Small intestine (tissue), 7 donors: ENCODE measurements around the gene AHI1. TPM values are rescaled to one million over a fixed set of nuclear protein-coding genes. Genes with fewer than 3 reads are reported as not detected.

ENCODE experiments used
- DNase-seq, 2 donors: peaks; one replicate each; pipeline versions ENCODE4 v3.0.0 to v3.0.0-alpha.2; 2013
- FAIRE-seq: peaks from 2 replicates; lab custom pipeline; 2012; peaks lifted over from hg19 to GRCh38; lab: Jason Lieb, UNC
- H3K27ac ChIP-seq, 3 donors: one replicate each; pipeline ENCODE4 v1.5.1; 2013; ENCODE audit warnings: low read length in 2 of 3, mild to moderate bottlenecking in 2 of 3, control low read depth in 1 of 3, inconsistent platforms in 1 of 3, low read depth in 1 of 3, moderate library complexity in 1 of 3
- H3K27me3 ChIP-seq, 3 donors: one replicate each; pipeline ENCODE4 v1.6.1; 2013; ENCODE audit warnings: low read length in 3 of 3, inconsistent platforms in 1 of 3; ENCODE audit not compliant: control insufficient read depth in 3 of 3, insufficient read depth in 3 of 3
- H3K36me3 ChIP-seq, 3 donors: one replicate each; pipeline ENCODE4 v1.6.1; 2013; ENCODE audit warnings: low read length in 3 of 3, inconsistent platforms in 1 of 3, low read depth in 1 of 3, mild to moderate bottlenecking in 1 of 3, moderate library complexity in 1 of 3; ENCODE audit not compliant: control insufficient read depth in 3 of 3, insufficient read depth in 2 of 3
- H3K4me1 ChIP-seq, 3 donors: one replicate each; pipeline ENCODE4 v1.6.1; 2013; ENCODE audit warnings: low read length in 2 of 3, inconsistent platforms in 1 of 3, low read depth in 1 of 3, mild to moderate bottlenecking in 1 of 3, moderate library complexity in 1 of 3; ENCODE audit not compliant: control insufficient read depth in 3 of 3, insufficient read depth in 2 of 3
- H3K4me3 ChIP-seq, 3 donors: one replicate each; pipeline ENCODE4 v1.5.1; 2013; ENCODE audit warnings: low read length in 3 of 3, control low read depth in 1 of 3, inconsistent platforms in 1 of 3, low read depth in 1 of 3, mild to moderate bottlenecking in 1 of 3, moderate library complexity in 1 of 3
- H3K9me3 ChIP-seq, 2 donors: one replicate each; pipeline ENCODE4 v1.6.1; 2013; ENCODE audit warnings: low read depth in 1 of 2, low read length in 1 of 2; ENCODE audit not compliant: control insufficient read depth in 2 of 2, insufficient read depth in 1 of 2
- WGBS, 3 donors: extraction: QIAGEN DNeasy Blood & Tissue Kit; methylation state at CpG; one replicate each; pipeline ENCODE4 v1.1.7; 2013; 5-methylcytosine and 5-hydroxymethylcytosine counted together
- polyA plus RNA-seq, 4 donors: library from polyadenylated mRNA; stranded (reverse) in 3 of 4; unstranded in 1 of 4; fragments of 200-250 nt in 3 of 4; fragments of 120-200 nt in 1 of 4; gene quantifications; one replicate each; pipeline versions ENCODE4 v1.2.1 to v1.2.3, GENCODE V29; 2013
- donor health status: healthy with polysubstance abuse.
- donor health status: control.
- donor health status: control.
- donor health status: Bipolar disorder and iron deficiency.
- donor health status: healthy.

The AHI1 gene
- polyA plus RNA-seq, 4 donors, result 1.1 to 20.2 (median 5.0) TPM

DNA sequence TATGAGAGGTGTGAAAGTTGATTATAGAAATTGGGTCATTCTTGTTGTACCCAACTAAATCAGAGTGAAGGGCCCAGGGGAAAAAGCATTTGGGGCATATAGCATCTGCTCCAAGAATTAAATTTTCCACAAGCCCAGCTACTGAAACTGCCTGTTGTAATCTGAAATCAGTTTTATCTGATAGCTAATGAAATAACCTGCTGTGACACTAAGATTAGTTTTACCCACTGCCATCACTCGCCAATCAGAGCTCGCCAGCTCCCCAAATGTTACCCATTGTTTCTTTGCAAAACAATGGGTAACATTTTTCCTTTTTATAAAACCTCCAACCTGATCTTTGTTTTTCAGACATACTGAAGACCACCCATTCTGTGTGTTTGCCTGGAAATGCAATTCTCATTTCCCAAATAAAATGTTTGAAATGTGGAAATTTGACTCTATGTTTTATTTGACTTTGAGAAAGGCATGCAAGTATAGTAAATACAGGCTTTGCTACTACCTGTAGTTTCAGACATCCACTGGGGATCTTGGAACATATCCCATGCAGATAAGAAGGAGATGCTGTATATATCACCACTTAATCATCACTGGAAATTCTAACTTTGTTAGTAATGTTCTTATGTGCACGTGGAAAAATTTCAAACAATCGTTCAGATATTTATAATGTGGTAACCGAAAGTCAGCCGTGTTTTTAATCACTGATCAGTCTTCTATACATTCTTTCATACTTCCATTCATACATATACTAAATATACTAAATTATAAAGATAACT is 6.3 kb upstream of the AHI1 start:
- WGBS, 3 donors, result 87 to 91% (median 89%) methylated on average over 6 of the region's 6 CpGs
- no peaks in the 10 kb centered on the region for H3K27me3 ChIP-seq

DNA sequence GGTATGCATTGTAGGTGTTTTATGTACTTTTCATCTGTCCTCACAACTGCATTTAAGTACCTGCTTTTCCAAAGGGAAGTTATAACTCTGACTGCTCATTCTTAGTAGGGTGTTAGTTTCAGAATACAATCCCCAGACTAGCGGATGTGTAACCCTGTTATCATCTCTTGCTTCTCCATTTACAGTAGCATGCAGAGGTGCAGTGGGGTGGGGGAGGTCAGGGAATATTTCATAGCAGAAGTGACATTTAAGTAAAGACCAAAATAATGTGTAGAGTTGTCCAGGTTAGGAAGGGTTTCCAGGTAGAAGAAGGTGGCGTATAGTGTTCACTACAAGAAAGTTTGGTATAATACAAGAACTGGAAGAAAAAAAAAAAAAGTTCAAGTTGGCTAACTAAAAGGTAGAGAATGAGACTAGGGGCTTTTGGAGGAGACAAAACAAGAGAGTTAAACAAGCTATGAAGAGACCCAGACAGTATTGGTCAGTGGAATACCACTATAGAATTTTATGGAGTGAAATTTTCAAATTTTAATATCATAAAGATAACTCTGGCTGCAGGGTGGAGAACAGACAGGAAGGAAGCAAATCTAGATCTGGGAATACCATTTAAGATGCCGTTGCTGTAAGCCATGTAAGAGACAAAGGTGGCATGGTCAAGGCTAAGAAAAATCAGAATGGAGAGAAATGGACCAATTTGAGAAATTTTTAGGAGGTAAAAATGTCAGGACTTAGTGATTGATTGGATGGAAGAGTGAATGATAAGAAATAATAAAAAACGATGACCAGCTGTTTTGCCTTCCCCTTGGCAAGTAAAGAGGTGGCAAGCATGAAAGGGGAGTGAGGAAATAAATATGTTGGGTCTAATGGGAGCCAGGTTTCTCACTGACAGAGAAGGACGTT is 2.2 kb upstream of the AHI1 start:
- FAIRE-seq, result no peak
- peaks cover 0 to 3% (median 0%) of the 10 kb centered on the region in 3 donors for H3K36me3 ChIP-seq
- WGBS, 3 donors, result 77 to 89% (median 79%) methylated on average over 5 of the region's 5 CpGs
- no peaks in the 10 kb centered on the region for H3K27me3 ChIP-seq
- DNase-seq, result no peak
- no peak overlapping the region for H3K4me3 ChIP-seq
- peaks cover 0 to 7% (median 4%) of the 10 kb centered on the region in 3 donors for H3K4me1 ChIP-seq
- no peaks in the 10 kb centered on the region for H3K9me3 ChIP-seq
- no peak overlapping the region for H3K27ac ChIP-seq

More for the DNA sequence above, 6.3 kb upstream of the AHI1 start:
- H3K9me3 ChIP-seq, result no peaks in the 10 kb centered on the region
- FAIRE-seq (no peak), DNase-seq (no peak)
- no peak overlapping the region for H3K27ac ChIP-seq
- H3K4me3 ChIP-seq, result no peak overlapping the region
- H3K36me3 ChIP-seq, result no peaks in the 10 kb centered on the region
- H3K4me1 ChIP-seq, result peaks cover 0 to 9% (median 0%) of the 10 kb centered on the region in 3 donors

DNA sequence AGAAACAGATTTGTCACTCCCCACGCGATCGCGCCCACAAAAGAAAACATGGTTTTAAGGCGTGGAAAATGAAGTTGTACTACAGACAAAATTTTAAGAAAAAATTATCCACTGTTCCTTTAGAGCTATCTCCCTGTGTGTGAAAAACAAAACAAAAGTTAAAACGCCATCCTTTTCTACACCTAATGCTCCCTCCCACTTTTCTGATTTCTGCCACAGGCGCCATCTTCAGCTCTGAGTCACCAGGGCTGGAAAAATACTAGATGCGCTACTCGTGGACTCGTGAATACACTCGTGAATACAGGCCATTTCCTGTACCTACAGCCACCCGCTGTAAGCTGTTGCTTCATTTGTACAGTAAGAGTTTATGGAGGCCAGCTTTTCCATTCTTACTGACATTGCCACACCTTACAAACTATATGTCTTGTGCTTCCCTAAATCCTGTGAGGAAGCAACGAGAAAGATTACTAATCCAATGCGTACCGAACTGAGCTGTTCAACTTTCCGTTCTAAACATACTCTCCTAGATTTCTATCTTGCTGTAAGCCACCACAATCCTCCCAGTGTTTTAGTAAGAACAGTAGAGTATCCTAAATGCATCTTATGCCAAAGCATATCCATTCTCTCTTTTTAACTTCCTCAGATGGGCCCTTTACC is 773 bp upstream of the AHI1 start:
- FAIRE-seq, result no peak
- peaks cover 0 to 7% (median 4%) of the 10 kb centered on the region in 3 donors for H3K4me1 ChIP-seq

DNA sequence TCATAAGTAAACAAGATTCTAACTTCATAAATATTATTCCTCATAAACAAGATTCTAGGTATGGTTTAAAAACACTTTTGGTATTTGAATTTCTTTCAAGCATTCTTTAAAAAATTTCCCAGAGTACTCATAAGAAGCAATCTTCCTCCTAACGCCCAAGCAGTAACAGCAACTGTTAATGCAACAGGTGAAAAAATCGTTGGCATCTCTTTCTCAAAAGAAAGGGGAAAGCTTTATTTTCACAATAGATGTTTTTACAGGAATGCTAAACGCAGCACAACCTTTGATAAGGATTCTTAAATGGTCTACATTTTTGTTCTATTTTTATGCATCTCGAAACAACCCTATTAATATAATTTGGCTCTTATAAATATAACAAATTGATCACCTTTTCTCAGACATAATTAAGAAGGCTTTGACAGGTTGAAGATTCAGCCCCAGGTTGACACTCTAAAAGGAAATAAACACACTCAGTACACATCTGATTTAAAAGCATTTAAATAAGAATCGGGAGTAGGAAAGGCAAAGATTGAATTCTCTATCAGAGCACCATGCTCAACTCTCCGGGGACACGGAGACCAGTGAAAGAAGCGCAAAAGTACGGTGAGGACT is 634 bp downstream of the AHI1 start:
- no peaks in the 10 kb centered on the region for H3K9me3 ChIP-seq
- FAIRE-seq, result no peak
- WGBS, 3 donors, result 1 to 4% (median 3%) methylated on average over 9 of the region's 9 CpGs

More for the DNA sequence above, 773 bp upstream of the AHI1 start:
- no peaks in the 10 kb centered on the region for H3K27me3 ChIP-seq
- H3K36me3 ChIP-seq, result peaks cover 0 to 3% (median 0%) of the 10 kb centered on the region in 3 donors
- 1 to 2% (median 2%) methylated on average over 16 of the region's 16 CpGs for WGBS, 3 donors
- no peaks in the 10 kb centered on the region for H3K9me3 ChIP-seq
- peak overlapping the region; percentile 79 to 96 (median 85) for H3K4me3 ChIP-seq
- peak overlapping the region; percentile 69 to 98 (median 97) for H3K27ac ChIP-seq
- DNase-seq, result peak; percentile 85 to 92

DNA sequence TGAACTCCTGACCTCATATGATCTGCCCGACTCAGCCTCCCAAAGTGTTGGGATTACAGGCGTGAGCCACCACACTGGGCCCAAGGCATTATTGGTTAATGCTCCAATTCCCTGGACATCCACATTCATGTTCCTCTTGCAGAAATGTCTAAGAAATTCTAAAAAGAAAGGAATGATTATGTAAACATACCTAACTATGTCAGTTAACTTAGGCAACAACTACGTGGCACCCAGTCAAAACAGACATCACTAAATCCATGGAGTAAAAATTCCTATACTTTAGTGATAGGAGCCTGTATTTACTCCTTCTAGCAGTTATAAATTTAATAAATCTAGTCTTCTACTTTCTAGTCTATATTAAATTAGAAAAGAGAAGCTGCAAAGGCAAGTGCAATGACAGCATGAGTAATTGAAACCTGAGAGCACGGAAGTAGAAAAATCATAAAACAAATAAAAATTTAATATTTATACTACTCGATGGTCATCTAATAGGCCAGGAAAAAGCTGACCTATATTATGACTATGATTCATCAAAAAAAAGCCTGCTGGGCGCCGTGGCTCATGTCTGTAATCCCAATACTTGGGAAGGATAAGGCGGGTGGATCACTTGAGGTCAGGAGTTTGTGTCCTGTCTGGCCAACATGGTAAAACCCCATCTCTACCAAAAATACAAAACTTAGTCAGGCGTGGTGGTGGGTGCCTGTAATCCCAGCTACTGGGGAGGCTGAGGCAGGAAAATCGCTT is 4.2 kb downstream of the AHI1 start:
- Histone ChIP-seq H3K36me3 (peaks cover 0 to 3% (median 0%) of the 10 kb centered on the region in 3 donors), H3K4me3 (no peak overlapping the region), H3K9me3 (no peaks in the 10 kb centered on the region), H3K27ac (no peak overlapping the region), H3K27me3 (no peaks in the 10 kb centered on the region), H3K4me1 (peaks cover 0 to 4% (median 0%) of the 10 kb centered on the region in 3 donors)
- DNase-seq (no peak), FAIRE-seq (no peak)
- 94 to 97% (median 96%) methylated on average over 10 of the region's 10 CpGs for WGBS, 3 donors

More for the DNA sequence above, 634 bp downstream of the AHI1 start:
- Histone ChIP-seq H3K36me3 (peaks cover 0 to 3% (median 0%) of the 10 kb centered on the region in 3 donors), H3K4me3 (peak overlapping the region; percentile 79 to 96 (median 85)), H3K27me3 (no peaks in the 10 kb centered on the region), H3K4me1 (peaks cover 0 to 7% (median 4%) of the 10 kb centered on the region in 3 donors), H3K27ac (peak overlapping the region; percentile 83 to 98 (median 97))
- DNase-seq, result no peak

DNA sequence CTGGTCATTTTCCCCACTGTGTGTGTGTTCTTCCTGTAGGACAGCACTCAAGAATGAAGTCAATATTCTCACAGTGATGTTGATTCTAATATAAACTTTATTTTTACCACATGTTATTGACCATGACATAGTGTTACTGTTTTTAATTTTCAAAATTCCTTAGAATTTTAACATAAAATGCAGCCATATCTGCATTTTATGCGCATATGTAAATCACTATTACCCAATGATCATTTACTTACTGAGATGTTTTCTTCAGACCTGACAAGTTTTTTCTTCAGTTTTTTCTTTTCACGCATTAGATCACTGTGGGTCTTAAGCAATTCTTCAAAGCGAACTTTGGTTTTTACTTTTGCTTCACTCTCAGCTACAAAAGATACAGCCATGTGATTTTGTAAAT is 7.2 kb downstream of the AHI1 start:
- DNase-seq (peak in 1 of 2 donors; percentile 18), FAIRE-seq (no peak)
- Histone ChIP-seq H3K27ac (no peak overlapping the region), H3K27me3 (no peaks in the 10 kb centered on the region), H3K4me3 (no peak overlapping the region), H3K4me1 (no peaks in the 10 kb centered on the region), H3K9me3 (no peaks in the 10 kb centered on the region), H3K36me3 (peaks cover 0 to 3% (median 3%) of the 10 kb centered on the region in 3 donors)
- 97 to 98% (median 97%) methylated on average over 3 of the region's 3 CpGs for WGBS, 3 donors

DNA sequence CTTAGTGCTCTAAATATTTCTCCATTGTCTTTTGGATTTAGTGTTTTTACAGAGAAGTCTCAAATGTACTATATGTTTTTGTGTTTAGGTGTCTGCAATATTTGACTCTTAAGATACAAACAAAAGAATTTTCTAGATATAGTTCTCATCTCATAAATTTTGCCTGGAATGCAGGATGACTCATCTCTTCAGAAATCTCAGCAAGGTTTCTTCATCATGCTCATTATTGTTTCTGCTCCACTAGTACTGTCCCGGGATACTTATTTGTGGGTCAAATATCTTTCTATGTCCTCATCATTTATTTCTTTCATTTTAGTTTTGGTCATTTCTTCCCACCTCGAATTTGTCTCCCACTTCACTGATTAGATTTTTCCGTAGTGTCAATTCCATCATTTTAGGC is 9.5 kb downstream of the AHI1 start:
- 92 to 95% (median 92%) methylated on average over 3 of the region's 3 CpGs for WGBS, 3 donors
- FAIRE-seq, result no peak
- no peak overlapping the region for H3K27ac ChIP-seq
- no peaks in the 10 kb centered on the region for H3K27me3 ChIP-seq
- H3K36me3 ChIP-seq, result peaks cover 0 to 7% (median 2%) of the 10 kb centered on the region in 3 donors
- H3K4me3 ChIP-seq, result no peak overlapping the region
- DNase-seq, result no peak
- peaks cover 0 to 9% of the 10 kb centered on the region in 2 donors for H3K9me3 ChIP-seq
- no peaks in the 10 kb centered on the region for H3K4me1 ChIP-seq
